Measurements from ENCODE around the gene BANF1. TPM values are rescaled to one million over a fixed set of nuclear protein-coding genes. Genes with fewer than 3 reads are reported as not detected.
A peak's percentile ranks its signal among the peaks of the same experiment; 100 is the strongest.

BANF1 gene
- total and polyA plus RNA-seq, 2 donors (not counting 3 experiments of a cell fraction or from before 2014, with no cell fraction given): 269 to 376 TPM

DNA sequence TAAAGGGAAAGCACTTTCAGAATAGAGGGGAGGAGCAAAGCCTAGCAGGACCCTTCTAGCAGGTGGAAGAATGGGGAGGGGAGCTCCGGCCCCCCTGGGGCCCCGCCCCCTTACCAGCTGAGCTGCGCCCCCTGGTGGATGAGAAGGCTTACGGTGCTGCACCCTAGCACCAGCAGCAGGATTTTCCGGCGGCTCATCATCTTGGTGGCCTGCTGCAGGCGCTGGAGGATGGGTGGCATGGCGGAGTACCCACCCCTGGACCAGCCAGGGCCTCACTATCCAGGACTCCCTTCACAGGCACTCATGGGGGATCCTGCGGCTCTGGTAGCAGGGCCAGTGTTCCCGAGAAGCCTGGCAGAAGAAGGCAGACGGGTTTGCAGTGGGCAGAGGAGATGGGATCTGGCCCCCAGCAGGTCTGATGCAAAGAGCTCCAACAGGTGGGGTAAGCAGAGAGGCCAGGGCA, 42.9 kb downstream of the BANF1 start:
- POLR2A ChIA-PET: no interaction called here
- Histone ChIP-seq H2AFZ (ENCODE audit: low read depth, low read length) (no peak overlapping the region), H3K36me3 (ENCODE audit: control insufficient read depth in 2 of 2, extremely low read depth in 1 of 2, insufficient read depth in 2 of 2, low read length in 2 of 2) (no peaks in the 10 kb centered on the region), H3K9ac (replicated peaks; ENCODE audit: extremely low read depth, insufficient read depth, low read length) (no peak overlapping the region), H3K9me1 (replicated peaks; ENCODE audit: control insufficient read depth, extremely low read depth, insufficient read depth, low read length) (no peaks in the 10 kb centered on the region), H3K4me1 (ENCODE audit: control insufficient read depth, extremely low read depth, insufficient read depth, low read length) (no peaks in the 10 kb centered on the region), H3K9me3 (replicated peaks; ENCODE audit: control insufficient read depth, insufficient read depth, low read length) (no peaks in the 10 kb centered on the region), H3K4me2 (ENCODE audit: insufficient read depth, low read length) (no peak overlapping the region), H3K27ac (ENCODE audit: insufficient read depth, low read depth, low read length) (no peak overlapping the region), H4K20me1 (replicated peaks; ENCODE audit: control insufficient read depth, extremely low read depth, insufficient read depth, low read length) (no peaks in the 10 kb centered on the region), H3K4me3 (replicated peaks in 1 of 3; ENCODE audit: insufficient read depth in 1 of 3, low read depth in 1 of 3, low read length in 3 of 3) (no peak overlapping the region), H3K79me2 (ENCODE audit: control insufficient read depth, insufficient read depth, low read length) (no peaks in the 10 kb centered on the region), H3K27me3 (ENCODE audit: control insufficient read depth in 2 of 2, insufficient read depth in 2 of 2, low read length in 2 of 2) (peaks cover 2 to 3% of the 10 kb centered on the region in 2 experiments)
- no TSS peak for BruUV-seq (replicated peaks)
- dilution Hi-C loops (cut with MboI; ENCODE audit: extremely low pct_ligation_motif_present, low sequenced_read_pairs): no loop called here
- DNase-seq (ENCODE audit: low read depth, low spot score) (peak; percentile 69), FAIRE-seq (peak; percentile 81)
- no peak for TF ChIP-seq MYC (IDR thresholded peaks at IDR 0.05; ENCODE audit: low read depth, low read length)
- TF ChIP-seq, protein P1, sequence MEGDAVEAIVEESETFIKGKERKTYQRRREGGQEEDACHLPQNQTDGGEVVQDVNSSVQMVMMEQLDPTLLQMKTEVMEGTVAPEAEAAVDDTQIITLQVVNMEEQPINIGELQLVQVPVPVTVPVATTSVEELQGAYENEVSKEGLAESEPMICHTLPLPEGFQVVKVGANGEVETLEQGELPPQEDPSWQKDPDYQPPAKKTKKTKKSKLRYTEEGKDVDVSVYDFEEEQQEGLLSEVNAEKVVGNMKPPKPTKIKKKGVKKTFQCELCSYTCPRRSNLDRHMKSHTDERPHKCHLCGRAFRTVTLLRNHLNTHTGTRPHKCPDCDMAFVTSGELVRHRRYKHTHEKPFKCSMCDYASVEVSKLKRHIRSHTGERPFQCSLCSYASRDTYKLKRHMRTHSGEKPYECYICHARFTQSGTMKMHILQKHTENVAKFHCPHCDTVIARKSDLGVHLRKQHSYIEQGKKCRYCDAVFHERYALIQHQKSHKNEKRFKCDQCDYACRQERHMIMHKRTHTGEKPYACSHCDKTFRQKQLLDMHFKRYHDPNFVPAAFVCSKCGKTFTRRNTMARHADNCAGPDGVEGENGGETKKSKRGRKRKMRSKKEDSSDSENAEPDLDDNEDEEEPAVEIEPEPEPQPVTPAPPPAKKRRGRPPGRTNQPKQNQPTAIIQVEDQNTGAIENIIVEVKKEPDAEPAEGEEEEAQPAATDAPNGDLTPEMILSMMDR (IDR thresholded peaks at IDR 0.05; ENCODE audit: extremely low read depth in 1 of 2, insufficient read depth in 1 of 2, low read depth in 1 of 2, low read length in 2 of 2): peak; percentile 91 to 98
- intact Hi-C loops (cut with micrococcal nuclease): loop anchor here (1.0 to 2.0 kb wide), 3 partner anchors 23 to 56 kb away; partner anchors contain the start of genes BANF1 and EIF1AD
- CTCF ChIA-PET: interaction anchor here (0.6 to 2.9 kb wide), 35 partner anchors 9 to 339 kb away, joined by 3 to 31 read pairs (median 5); partner anchors contain the start of genes BANF1, CATSPER1, CST6 and FIBP

DNA sequence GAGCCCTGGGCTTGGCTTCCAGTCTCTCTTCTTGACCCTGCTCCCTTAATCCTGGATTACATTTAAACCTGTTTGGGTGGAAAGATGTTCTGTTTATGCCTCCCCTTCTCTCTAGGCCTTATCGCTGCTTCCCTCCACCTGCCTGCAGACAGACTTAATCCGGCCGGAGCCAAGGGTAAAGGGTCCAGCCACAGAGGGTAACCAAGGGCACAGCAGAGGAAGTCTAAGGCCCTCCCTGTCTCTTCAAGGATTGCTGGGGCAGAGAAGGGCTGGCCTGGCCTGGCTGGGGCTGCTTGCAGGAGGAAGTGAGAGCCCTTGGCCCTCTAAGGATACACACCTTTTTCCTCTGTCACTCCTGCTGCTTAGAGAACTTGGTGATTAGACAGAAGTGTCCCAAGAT, 44.6 kb downstream of the BANF1 start:
- H2AFZ ChIP-seq (ENCODE audit: low read depth, low read length): no peak overlapping the region
- peaks cover 2 to 3% of the 10 kb centered on the region in 2 experiments for H3K27me3 ChIP-seq (ENCODE audit: control insufficient read depth in 2 of 2, insufficient read depth in 2 of 2, low read length in 2 of 2)
- H3K4me2 ChIP-seq (ENCODE audit: insufficient read depth, low read length): no peak overlapping the region
- FAIRE-seq (no peak), DNase-seq (ENCODE audit: low read depth, low spot score) (no peak)
- no peak overlapping the region for H3K4me3 ChIP-seq (replicated peaks in 1 of 3; ENCODE audit: insufficient read depth in 1 of 3, low read depth in 1 of 3, low read length in 3 of 3)
- dilution Hi-C loops (cut with MboI; ENCODE audit: extremely low pct_ligation_motif_present, low sequenced_read_pairs) (no loop called here), intact Hi-C loops (cut with micrococcal nuclease) (no loop called here)
- ChIA-PET CTCF (interaction anchor here (2.7 kb wide), 1 partner anchor 11 kb away, joined by 18 read pairs; no protein-coding TSS in a partner anchor), POLR2A (no interaction called here)
- no TSS peak for BruUV-seq (replicated peaks)
- H3K9me3 ChIP-seq (replicated peaks; ENCODE audit: control insufficient read depth, insufficient read depth, low read length): no peaks in the 10 kb centered on the region
- no peaks in the 10 kb centered on the region for H4K20me1 ChIP-seq (replicated peaks; ENCODE audit: control insufficient read depth, extremely low read depth, insufficient read depth, low read length)
- no peaks in the 10 kb centered on the region for H3K79me2 ChIP-seq (ENCODE audit: control insufficient read depth, insufficient read depth, low read length)
- peaks cover 7% of the 10 kb centered on the region for H3K4me1 ChIP-seq (ENCODE audit: control insufficient read depth, extremely low read depth, insufficient read depth, low read length)
- H3K9ac ChIP-seq (replicated peaks; ENCODE audit: extremely low read depth, insufficient read depth, low read length): no peak overlapping the region
- TF ChIP-seq MYC (IDR thresholded peaks at IDR 0.05; ENCODE audit: low read depth, low read length) (no peak), EZH2 (IDR thresholded peaks at IDR 0.05; ENCODE audit: borderline replicate concordance, low read depth, low read length, severe bottlenecking) (no peak), JUN (IDR thresholded peaks at IDR 0.05; ENCODE audit: borderline replicate concordance, insufficient read depth, insufficient read length, low read depth) (no peak), POLR2A (IDR thresholded peaks at IDR 0.05; ENCODE audit: low read depth, low read length) (no peak), POLR2AphosphoS5 (IDR thresholded peaks at IDR 0.05; ENCODE audit: insufficient read depth, low read depth, low read length) (no peak), GATA2 (IDR thresholded peaks at IDR 0.05; ENCODE audit: insufficient read depth, insufficient read length, low read depth, low read length) (no peak), FOS (IDR thresholded peaks at IDR 0.05; ENCODE audit: borderline replicate concordance, insufficient read depth, low read length) (no peak)
- TF ChIP-seq, protein P2, sequence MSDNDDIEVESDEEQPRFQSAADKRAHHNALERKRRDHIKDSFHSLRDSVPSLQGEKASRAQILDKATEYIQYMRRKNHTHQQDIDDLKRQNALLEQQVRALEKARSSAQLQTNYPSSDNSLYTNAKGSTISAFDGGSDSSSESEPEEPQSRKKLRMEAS (IDR thresholded peaks at IDR 0.05; ENCODE audit: insufficient read depth, insufficient read length): no peak
- TF ChIP-seq, protein P1 (IDR thresholded peaks at IDR 0.05; ENCODE audit: extremely low read depth in 1 of 2, insufficient read depth in 1 of 2, low read depth in 1 of 2, low read length in 2 of 2): no peak
- H3K27ac ChIP-seq (ENCODE audit: insufficient read depth, low read depth, low read length): no peak overlapping the region
- H3K9me1 ChIP-seq (replicated peaks; ENCODE audit: control insufficient read depth, extremely low read depth, insufficient read depth, low read length): no peaks in the 10 kb centered on the region
- no peaks in the 10 kb centered on the region for H3K36me3 ChIP-seq (ENCODE audit: control insufficient read depth in 2 of 2, extremely low read depth in 1 of 2, insufficient read depth in 2 of 2, low read length in 2 of 2)

All from endothelial cell of umbilical vein (primary cell).